Inflammatory macrophage treated with lipopolysaccharide for 4 hours (primary cell): ENCODE measurements around the gene CRYBA1.

Experiments
- DNase-seq: peaks from one replicate; pipeline ENCODE4 v3.0.0-alpha.2; 2020

CRYBA1 gene

GRCh38 chr17:29283961-29284360 lies 37.3 kb downstream of the CRYBA1 start:
- DNase-seq: no peak

- DNase-seq: no peak
These were observed 43.2 kb downstream of the CRYBA1 start for GRCh38 chr17:29289852-29290251.

- DNase-seq: peak; percentile 85
These were observed 44.6 kb downstream of the CRYBA1 start for GRCh38 chr17:29291163-29291752.

GRCh38 chr17:29292071-29292991 lies 45.7 kb downstream of the CRYBA1 start:
- peak; percentile 40 for DNase-seq

- peak; percentile 71 for DNase-seq
These were observed 46.6 kb downstream of the CRYBA1 start for GRCh38 chr17:29292992-29293889.

- peak; percentile 99 for DNase-seq
These were observed 47.4 kb downstream of the CRYBA1 start, which contains the start of gene NUFIP2 for GRCh38 chr17:29293890-29294579. Gene NUFIP2 (minus strand): TSS chr17:29294148. CDS start chr17:29294059, 89 bp downstream.

- no peak for DNase-seq
These were observed 47.9 kb downstream of the CRYBA1 start for GRCh38 chr17:29294580-29294900.

GRCh38 chr17:29295420-29295819 lies 48.8 kb downstream of the CRYBA1 start:
- DNase-seq: no peak

- peak; percentile 17 for DNase-seq
These were observed 52.4 kb downstream of the CRYBA1 start for GRCh38 chr17:29299031-29299430.

- DNase-seq: peak; percentile 13
These were observed 56.7 kb downstream of the CRYBA1 start for GRCh38 chr17:29303386-29303785.
